HL-60 (cell line): ENCODE results near the gene HPCA.

ENCODE experiments used
- CTCF ChIP-seq: IDR thresholded peaks from one replicate; pipeline ENCODE4 v1.5.1; 2011; ENCODE audit warnings: low read length, control low read depth, inconsistent platforms; ENCODE audit not compliant: insufficient read depth
- GABPA ChIP-seq: IDR thresholded peaks from 2 replicates; pipeline ENCODE4 v1.6.1; 2012; ENCODE audit warnings: low read depth
- POLR2AphosphoS5 ChIP-seq: IDR thresholded peaks from 2 replicates; pipeline ENCODE4 v1.6.1; 2012; ENCODE audit warnings: low read depth
- SPI1 ChIP-seq: IDR thresholded peaks from 2 replicates; pipeline ENCODE4 v1.6.1; 2012; ENCODE audit warnings: low read depth, mild to moderate bottlenecking, borderline replicate concordance
- TF ChIP-seq, protein P1 (sequence below): IDR thresholded peaks from 2 replicates; pipeline ENCODE4 v1.6.1; 2012; ENCODE audit warnings: low read depth; ENCODE audit not compliant: insufficient replicate concordance

GRCh38 chr1:32867151-32867550 is 19.1 kb upstream of the HPCA start:
- TF ChIP-seq POLR2AphosphoS5 (no peak), SPI1 (no peak), CTCF (no peak), GABPA (no peak)
- TF ChIP-seq, protein P1, sequence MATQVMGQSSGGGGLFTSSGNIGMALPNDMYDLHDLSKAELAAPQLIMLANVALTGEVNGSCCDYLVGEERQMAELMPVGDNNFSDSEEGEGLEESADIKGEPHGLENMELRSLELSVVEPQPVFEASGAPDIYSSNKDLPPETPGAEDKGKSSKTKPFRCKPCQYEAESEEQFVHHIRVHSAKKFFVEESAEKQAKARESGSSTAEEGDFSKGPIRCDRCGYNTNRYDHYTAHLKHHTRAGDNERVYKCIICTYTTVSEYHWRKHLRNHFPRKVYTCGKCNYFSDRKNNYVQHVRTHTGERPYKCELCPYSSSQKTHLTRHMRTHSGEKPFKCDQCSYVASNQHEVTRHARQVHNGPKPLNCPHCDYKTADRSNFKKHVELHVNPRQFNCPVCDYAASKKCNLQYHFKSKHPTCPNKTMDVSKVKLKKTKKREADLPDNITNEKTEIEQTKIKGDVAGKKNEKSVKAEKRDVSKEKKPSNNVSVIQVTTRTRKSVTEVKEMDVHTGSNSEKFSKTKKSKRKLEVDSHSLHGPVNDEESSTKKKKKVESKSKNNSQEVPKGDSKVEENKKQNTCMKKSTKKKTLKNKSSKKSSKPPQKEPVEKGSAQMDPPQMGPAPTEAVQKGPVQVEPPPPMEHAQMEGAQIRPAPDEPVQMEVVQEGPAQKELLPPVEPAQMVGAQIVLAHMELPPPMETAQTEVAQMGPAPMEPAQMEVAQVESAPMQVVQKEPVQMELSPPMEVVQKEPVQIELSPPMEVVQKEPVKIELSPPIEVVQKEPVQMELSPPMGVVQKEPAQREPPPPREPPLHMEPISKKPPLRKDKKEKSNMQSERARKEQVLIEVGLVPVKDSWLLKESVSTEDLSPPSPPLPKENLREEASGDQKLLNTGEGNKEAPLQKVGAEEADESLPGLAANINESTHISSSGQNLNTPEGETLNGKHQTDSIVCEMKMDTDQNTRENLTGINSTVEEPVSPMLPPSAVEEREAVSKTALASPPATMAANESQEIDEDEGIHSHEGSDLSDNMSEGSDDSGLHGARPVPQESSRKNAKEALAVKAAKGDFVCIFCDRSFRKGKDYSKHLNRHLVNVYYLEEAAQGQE = no peak
